Measurements from ENCODE around the gene AGAP1.

The AGAP1 gene

DNA sequence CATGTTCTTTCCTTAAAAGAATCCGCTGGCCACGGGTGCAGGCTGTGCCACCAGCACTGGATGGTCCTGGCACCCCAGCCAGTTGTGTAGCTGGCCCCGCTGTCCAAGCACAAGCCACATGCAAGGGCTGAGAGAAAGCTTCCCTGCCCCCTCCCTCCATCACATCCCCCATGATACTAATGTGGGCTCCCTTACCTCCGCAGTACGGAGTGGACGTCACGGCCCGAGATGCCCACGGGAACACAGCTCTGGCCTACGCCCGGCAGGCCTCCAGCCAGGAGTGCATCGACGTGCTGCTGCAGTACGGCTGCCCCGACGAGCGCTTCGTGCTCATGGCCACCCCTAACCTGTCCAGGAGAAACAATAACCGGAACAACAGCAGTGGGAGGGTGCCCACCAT lies 629.9 kb downstream of the AGAP1 start:
- H3K4me1 ChIP-seq, result peaks cover 34% of the 10 kb centered on the region
- H3K27me3 ChIP-seq, result no peaks in the 10 kb centered on the region
- no peak overlapping the region for H3K4me3 ChIP-seq
- peaks cover 16% of the 10 kb centered on the region; the same call in 1 of the 2 replicates for H4K20me1 ChIP-seq
- no peak overlapping the region for H3K27ac ChIP-seq
- TF ChIP-seq Cebpa-rat (IDR thresholded peaks at IDR 0.05), result no peak
- no peaks in the 10 kb centered on the region for H3K9me3 ChIP-seq
- H3K9ac ChIP-seq, result no peak overlapping the region
- H3K4me2 ChIP-seq, result no peak overlapping the region
- H3K36me3 ChIP-seq, result peaks cover 85% of the 10 kb centered on the region

DNA sequence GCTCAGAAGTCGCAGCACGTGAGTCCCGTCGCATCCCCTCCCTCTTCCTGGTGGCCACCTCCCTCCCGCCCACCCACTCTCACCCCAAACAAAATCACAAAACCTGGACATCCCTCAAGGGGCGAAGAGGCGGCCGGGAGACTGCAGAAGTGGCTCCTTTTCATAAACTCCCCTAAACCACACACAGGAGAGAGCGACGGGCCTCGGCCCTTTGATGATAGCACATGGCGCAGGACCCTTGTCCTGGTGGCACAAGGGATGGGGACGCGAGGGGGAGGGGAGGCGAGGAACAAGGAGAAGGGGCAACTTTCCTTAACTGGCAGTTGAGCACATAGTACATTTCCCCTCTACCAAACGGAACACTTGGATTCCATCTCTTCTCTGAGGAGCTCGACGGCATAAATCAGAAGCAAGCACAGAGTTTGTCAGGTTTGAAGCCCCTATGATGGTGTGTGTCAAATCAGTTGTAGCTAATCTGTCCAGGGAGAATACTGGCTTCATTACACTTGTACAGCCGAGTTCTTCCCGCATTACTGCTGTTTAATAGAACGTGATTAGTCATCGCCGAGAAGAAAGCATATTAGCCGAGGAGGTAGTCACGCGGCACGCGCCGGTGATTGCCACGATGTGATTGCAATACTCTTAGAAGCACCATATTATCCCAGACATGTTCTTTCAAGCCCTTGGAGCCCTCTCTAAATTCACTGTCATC lies 630.5 kb downstream of the AGAP1 start:
- Histone ChIP-seq H3K27me3 (no peaks in the 10 kb centered on the region), H3K4me2 (peak overlapping the region; percentile 18), H3K27ac (no peak overlapping the region), H4K20me1 (peaks cover 10% of the 10 kb centered on the region; the same call in 1 of the 2 replicates), H3K9me3 (no peaks in the 10 kb centered on the region), H3K4me3 (no peak overlapping the region), H3K4me1 (peaks cover 29% of the 10 kb centered on the region), H3K9ac (no peak overlapping the region), H3K36me3 (peaks cover 91% of the 10 kb centered on the region)
- no peak for TF ChIP-seq Cebpa-rat (IDR thresholded peaks at IDR 0.05)

DNA sequence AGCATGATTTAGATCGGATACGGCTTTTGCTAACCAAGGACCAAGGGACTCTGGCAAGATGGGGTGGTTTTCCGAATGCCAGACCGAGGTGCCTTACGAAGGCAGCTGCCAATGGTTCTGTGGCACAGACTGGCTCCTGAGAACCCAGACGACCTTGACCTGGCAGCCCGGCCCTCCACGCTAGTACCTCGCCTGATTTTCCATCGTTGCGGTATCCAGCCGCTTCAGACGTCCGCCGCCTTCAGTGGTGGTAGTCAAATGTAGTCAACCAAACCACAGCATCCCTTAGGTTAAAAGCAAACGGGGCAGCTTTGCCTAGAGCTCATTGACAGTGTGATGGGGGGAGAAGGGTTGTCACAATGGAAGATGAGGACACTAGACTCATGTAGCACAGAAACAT lies 631.7 kb downstream of the AGAP1 start:
- no peaks in the 10 kb centered on the region for H3K9me3 ChIP-seq
- no peaks in the 10 kb centered on the region for H3K27me3 ChIP-seq
- H3K4me1 ChIP-seq, result peaks cover 23% of the 10 kb centered on the region
- no peaks in the 10 kb centered on the region for H4K20me1 ChIP-seq
- peaks cover 92% of the 10 kb centered on the region for H3K36me3 ChIP-seq
- no peak overlapping the region for H3K4me2 ChIP-seq
- H3K27ac ChIP-seq, result no peak overlapping the region
- no peak overlapping the region for H3K9ac ChIP-seq
- H3K4me3 ChIP-seq, result no peak overlapping the region
- TF ChIP-seq Cebpa-rat (IDR thresholded peaks at IDR 0.05), result no peak

DNA sequence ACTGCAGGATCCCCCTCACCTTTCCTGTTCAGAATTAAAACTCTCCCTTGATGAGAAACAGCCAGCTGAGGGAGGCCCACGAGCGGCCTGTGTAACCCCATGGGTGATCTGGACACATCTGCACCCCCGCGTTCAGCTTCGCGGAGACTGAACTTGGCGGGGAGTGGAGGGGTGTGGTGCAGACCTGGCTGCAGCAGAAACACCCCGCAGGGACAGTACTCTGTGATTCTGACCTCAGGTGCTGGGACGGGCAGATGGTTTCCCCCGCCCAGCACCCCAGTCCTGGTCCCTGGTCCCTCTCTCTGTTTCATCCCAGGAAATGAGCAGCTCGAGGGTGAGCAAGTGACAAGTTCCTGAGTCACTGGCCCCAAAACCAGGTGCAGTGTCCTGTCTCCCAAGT lies 633.2 kb downstream of the AGAP1 start:
- Histone ChIP-seq H3K27me3 (no peaks in the 10 kb centered on the region), H3K4me1 (peaks cover 25% of the 10 kb centered on the region), H3K4me2 (0 out of 2 replicates have a peak overlapping the region, but pooled peaks have one; percentile 25), H4K20me1 (no peaks in the 10 kb centered on the region), H3K9ac (no peak overlapping the region), H3K36me3 (peaks cover 80% of the 10 kb centered on the region), H3K9me3 (no peaks in the 10 kb centered on the region), H3K4me3 (no peak overlapping the region), H3K27ac (no peak overlapping the region)
- no peak for TF ChIP-seq Cebpa-rat (IDR thresholded peaks at IDR 0.05)

- H3K9me3 ChIP-seq, result no peaks in the 10 kb centered on the region
- H3K4me3 ChIP-seq, result no peak overlapping the region
- TF ChIP-seq Cebpa-rat (IDR thresholded peaks at IDR 0.05), result no peak
- H3K9ac ChIP-seq, result no peak overlapping the region
- no peaks in the 10 kb centered on the region for H3K27me3 ChIP-seq
- H3K4me2 ChIP-seq, result no peak overlapping the region
- H3K36me3 ChIP-seq, result peaks cover 76% of the 10 kb centered on the region
- no peaks in the 10 kb centered on the region for H4K20me1 ChIP-seq
- H3K4me1 ChIP-seq, result peaks cover 30% of the 10 kb centered on the region
- H3K27ac ChIP-seq, result no peak overlapping the region
Measured at GRCh38 chr2:236128321-236128720, 634.5 kb downstream of the AGAP1 start.

GRCh38 chr2:236129935-236130334 lies 636.1 kb downstream of the AGAP1 start:
- no peak for TF ChIP-seq Cebpa-rat (IDR thresholded peaks at IDR 0.05)
- no peaks in the 10 kb centered on the region for H4K20me1 ChIP-seq
- no peak overlapping the region for H3K4me2 ChIP-seq
- H3K4me3 ChIP-seq, result no peak overlapping the region
- H3K9ac ChIP-seq, result no peak overlapping the region
- no peaks in the 10 kb centered on the region for H3K9me3 ChIP-seq
- H3K36me3 ChIP-seq, result peaks cover 62% of the 10 kb centered on the region
- peaks cover 23% of the 10 kb centered on the region for H3K4me1 ChIP-seq
- H3K27me3 ChIP-seq, result no peaks in the 10 kb centered on the region
- H3K27ac ChIP-seq, result no peak overlapping the region

DNA sequence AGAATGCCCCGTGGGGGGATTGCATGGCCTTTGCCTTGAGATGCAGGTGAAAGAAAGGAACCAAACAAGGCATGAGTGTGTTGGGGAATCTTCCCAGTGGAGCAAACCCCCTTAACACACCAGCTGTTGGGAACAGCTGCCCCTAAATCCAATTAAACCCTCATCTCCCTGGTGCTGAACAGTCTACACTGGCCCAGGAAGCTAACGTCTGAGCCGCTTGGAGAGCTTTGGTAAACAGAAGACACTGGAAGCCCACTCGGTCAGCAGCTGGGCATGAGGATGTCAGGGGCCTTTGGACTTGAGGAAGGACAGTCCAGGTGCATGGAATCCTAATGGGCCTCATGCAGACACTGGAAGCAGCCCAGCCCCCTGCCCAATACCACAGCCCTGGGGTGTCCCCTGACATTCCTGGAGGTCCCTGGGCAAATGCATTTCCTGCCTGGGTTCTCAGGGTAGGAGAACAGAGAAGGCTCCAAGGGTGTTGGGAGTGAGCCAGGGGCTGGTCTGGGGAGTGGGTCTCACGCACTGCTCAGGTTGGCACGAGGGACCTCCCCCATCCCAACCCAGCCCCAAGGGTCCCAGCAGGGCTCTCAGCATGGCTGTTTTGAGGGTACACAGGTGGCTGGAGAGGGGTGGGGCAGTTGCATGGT lies 636.6 kb downstream of the AGAP1 start:
- no peak for TF ChIP-seq Cebpa-rat (IDR thresholded peaks at IDR 0.05)
- Histone ChIP-seq H3K36me3 (peaks cover 58% of the 10 kb centered on the region), H3K4me3 (no peak overlapping the region), H3K27me3 (no peaks in the 10 kb centered on the region), H3K4me1 (peaks cover 20% of the 10 kb centered on the region), H3K4me2 (no peak overlapping the region), H3K27ac (no peak overlapping the region), H3K9me3 (no peaks in the 10 kb centered on the region), H4K20me1 (no peaks in the 10 kb centered on the region), H3K9ac (no peak overlapping the region)

DNA sequence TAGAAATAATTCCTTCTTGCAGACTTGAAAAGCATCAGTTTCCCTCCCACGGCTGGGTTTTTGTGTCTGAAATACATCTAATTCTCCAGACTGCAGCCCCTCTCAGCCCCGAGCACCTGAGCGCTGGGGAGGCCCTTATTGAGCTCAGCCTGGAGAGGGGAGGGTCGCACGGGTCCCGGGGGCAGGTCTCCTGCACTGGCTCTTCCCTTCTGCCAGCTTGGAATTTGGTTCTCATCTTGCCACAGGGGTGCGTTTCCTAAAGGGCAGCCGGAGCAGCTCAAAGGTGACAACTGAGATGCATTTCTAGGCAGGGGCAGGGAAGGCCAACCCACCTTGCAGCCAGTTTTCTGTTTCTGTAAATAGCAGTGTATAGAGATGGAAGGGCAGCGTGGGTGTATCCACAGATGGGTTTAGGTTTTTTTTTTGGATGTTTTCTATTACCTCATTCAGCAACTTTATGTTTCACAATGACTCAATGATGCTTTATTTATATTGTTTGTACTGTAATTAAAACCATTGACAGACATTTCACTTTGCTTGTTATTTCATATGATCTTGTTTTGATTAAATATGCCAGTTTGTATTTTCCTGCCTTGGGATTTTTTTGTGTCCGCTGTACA lies 637.3 kb downstream of the AGAP1 start:
- Histone ChIP-seq H3K27me3 (no peaks in the 10 kb centered on the region), H3K4me3 (no peak overlapping the region)

GRCh38 chr2:236133410-236134012 lies 639.7 kb downstream of the AGAP1 start:
- Histone ChIP-seq H3K27ac (no peak overlapping the region), H3K4me2 (no peak overlapping the region), H3K4me1 (peaks cover 10% of the 10 kb centered on the region; the same call in 1 of the 2 replicates), H3K4me3 (no peak overlapping the region), H3K36me3 (peaks cover 27% of the 10 kb centered on the region), H4K20me1 (no peaks in the 10 kb centered on the region), H3K27me3 (no peaks in the 10 kb centered on the region), H3K9me3 (no peaks in the 10 kb centered on the region), H3K9ac (no peak overlapping the region)
- TF ChIP-seq Cebpa-rat (IDR thresholded peaks at IDR 0.05), result no peak

More for the DNA sequence above, 637.3 kb downstream of the AGAP1 start:
- Histone ChIP-seq H3K4me2 (no peak overlapping the region), H3K9ac (no peak overlapping the region), H4K20me1 (no peaks in the 10 kb centered on the region), H3K4me1 (peaks cover 20% of the 10 kb centered on the region), H3K27ac (no peak overlapping the region), H3K36me3 (peaks cover 50% of the 10 kb centered on the region), H3K9me3 (no peaks in the 10 kb centered on the region)
- TF ChIP-seq Cebpa-rat (IDR thresholded peaks at IDR 0.05), result no peak
